ENCODE measurements around the gene RALGAPB.
"Not testable (repeated sequence)": the region's sequence is repeated elsewhere in the genome, so short reads cannot be mapped to it uniquely, and the experiment has no call there.

The RALGAPB gene

DNA sequence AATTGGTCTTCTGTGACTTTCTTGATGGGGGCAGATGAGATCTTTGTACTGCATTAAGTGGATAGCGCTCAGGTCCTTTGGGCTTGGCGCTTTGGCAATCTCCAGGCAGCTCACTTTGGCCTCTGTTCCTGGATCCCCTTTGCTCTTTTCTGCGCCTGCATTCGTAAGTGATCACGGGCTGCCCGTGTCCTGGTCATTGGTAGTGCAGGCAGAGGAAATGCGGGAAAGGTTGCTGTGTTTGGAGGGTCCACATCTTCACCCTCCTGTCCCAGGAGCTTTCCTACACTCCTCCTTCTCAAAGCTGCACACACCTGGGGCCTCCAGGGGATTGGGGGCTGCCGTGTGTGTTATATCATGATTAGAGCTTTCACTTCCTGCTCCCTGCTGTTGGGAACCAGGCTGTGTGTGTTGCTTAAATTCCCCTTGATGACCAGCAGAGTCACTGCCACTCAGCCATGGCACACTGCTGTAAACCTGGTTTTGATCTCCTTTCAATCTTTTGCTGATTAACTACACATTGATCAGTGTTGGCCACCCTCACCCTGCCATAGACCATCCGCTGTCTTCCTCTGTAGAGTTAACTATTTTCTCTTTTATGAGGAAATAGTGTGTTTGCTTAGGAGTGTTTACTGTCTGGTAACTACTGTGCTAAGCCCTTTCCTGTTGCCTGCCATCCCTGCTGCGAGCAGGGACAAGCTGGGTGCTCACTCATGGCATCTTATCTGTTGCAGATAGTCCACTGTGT, 24.5 kb upstream of the RALGAPB start:
- DNase-seq: no peak

DNA sequence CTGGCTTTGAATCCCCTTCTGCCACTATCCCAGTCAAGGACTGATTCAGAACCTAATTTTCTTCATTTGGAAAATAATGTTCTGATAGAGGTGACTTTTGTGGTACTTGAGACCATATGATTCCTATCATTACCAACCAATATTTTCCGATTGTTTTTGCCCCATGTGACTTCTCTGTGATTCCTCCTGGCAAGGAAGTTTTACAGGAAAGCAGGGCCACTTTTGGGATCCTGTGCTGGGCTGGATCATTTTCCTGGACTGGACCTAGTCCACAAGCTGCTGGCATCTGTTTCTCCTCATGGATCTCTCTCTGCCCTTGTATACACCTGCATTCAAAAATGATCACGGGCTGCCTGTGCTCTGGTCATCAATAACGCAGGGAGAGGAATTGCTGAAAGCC, 23.6 kb upstream of the RALGAPB start:
- no peak for DNase-seq

DNA sequence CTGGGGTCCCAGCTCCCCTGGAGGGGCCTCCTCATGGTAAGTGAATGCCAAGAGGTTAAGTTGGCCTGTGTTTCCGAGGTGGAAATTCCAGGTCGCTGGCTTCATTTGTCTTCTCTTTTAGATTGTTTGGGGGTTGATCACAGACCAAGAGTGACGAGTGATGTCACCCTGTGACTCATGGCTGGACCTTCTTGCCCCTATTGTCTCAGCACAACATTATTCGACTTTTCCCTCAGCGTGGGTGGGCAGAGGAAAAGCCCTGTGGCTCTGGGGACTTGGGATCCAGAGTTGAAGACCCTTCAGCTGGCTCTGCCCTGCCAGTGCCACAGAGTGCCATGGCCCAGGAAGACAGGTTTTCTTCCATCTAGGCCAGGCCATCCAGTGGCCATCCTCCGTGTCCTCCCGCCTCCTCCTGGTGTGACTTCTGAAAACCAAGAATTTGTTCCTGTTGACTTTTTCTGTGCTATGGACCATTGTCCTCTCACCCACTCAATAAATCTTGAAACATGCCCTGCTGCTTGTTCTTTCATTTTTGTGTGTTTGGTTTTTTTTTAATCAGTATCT, 22.1 kb upstream of the RALGAPB start:
- no peak for DNase-seq

DNA sequence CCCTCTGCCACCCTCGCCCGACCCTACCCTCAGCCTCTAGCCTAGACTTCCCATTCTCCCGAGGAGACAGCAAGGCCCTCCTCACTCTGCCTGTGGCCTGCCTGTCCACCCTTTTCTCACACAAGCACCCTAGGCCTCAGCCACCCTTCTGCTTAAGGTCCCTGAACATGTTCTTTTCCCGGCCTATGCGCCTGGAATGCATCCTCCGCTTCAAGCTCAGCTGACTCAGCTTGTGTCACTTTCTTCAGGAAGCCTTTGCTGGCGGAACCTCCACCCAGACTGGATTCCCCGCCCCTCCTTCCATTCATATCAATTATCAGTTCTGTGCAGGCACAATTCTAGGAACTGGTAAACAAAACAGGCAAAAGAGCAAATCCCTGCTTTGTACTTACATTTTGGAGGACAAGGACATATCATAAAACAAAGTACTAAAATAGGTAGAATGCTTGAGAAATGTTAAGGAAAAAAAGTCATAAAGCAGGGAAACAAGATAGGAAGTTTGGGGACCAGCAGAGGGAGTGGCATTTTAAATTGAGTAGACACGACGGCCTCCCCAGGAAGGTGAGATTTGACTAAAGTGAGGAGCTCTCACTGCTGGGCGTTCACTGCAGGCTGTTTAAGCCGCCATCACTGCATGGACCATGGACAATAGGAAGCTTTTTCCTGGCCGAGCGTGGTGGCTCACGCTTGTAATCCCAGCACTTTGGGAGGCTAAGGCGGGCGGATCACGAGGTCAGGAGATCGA, 19.6 kb upstream of the RALGAPB start:
- no peak for DNase-seq

DNA sequence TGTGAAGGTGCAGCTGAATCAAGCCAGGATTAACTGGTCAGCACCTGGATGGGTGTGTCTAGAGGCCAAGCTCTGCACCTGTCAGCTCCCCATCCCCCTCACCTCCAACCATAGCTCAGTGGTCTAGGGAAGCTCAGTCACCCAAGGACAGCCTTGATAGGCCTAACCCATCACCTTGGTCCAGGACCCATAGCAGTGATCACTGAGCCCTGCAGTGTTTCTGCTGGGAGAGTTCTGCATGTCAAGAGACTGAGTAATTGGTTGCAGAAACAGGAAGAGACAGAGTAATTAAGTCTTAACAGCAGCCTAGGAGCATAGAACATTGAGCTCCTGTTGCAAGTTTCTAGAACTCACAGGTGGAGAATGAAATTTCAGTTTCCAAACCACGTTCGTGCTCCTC, 18.7 kb upstream of the RALGAPB start:
- DNase-seq: no peak

DNA sequence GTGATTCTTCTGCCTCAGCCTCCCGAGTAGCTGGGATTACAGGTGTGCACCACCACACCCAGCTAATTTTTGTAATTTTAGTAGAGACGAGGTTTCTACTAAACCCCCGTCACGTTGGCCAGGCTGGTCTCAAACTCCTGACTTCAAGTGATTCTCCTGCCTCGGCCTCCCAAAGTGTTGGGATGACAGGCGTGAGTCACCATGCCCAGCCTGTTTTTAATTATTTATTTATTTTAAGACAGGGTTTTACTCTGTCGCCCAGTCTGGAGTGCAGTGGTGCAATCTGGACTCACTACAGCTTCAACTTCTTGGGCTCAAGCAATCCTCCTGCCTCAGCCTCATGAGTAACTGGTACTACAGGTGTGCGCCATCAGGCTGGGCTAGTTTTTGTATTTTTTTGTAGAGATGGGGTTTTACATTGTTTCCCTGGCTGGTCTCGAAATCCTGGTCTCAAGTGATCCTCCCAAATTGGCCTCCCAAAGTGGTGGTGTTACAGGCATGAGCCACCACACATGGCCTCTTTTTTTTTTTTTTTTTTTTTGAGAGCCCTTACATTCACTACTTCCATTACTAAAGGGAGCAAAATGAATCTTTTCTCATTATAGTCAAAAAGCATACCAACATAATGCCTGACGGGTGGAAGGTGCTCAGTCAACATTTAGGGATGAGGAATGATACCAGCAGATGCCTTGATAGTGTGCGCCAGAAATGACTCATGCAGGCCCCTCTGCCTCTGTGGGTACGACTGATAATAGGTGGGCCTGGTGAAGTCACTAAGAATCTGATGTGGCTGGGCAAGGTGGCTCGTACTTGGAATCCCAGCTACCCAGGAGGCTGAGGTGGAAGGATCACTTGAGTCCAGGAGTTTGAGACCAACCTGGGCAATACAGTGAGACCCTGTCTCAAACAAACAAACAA, 17.8 kb upstream of the RALGAPB start:
- no peak for DNase-seq

DNA sequence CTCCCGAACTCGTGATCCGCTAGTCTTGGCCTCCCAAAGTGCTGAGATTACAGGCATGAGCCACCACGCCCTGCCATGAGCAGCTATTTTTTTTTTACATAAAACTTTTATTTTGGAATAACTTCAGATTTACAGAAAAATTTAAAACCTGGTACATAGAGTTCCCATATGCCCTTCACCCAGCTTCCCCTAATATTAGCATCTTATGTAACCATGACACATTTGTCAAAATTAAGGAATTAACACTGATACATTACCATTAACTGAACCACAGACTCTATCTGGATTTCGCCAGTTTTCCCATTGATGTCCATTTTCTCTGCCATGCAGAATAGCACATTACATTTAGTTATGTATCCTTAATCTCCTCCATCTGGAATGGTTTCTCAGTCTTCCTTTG, 14.3 kb upstream of the RALGAPB start:
- no peak for DNase-seq

DNA sequence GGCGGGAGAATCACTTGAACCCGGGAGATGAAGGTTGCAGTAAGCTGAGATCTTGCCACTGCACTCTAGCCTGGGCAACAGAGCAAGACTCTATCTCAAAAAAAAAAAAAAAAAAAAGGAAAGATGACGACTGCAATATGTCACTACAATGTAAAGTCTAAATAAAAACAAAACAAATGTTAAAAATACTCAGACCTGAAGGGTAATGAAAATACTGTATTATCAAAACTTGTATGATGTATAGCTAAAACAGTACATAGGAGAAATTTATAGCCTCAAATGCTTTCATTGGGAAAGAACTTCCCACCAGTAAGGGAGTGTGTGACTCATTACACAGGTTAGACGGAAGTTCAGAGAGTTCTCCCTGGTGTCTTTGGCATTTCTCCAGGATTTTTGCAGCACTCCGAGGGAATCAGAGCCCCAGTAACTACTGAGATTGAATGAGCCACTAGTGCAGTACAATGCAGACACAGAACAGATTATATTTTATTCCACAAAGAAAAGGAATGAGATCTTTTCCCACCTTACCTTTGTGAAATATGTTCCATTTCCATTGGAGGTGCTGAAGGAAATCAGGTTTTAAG, 12.5 kb upstream of the RALGAPB start:
- DNase-seq: no peak

DNA sequence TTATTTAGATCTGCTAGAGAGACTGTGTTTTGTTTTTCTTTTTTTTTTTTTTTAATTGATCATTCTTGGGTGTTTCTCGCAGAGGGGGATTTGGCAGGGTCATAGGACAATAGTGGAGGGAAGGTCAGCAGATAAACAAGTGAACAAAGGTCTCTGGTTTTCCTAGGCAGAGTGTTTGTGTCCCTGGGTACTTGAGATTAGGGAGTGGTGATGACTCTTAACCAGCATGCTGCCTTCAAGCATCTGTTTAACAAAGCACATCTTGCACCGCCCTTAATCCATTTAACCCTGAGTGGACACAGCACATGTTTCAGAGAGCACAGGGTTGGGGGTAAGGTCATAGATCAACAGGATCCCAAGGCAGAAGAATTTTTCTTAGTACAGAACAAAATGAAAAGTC, 12.0 kb upstream of the RALGAPB start:
- not testable (repeated sequence) for DNase-seq

DNA sequence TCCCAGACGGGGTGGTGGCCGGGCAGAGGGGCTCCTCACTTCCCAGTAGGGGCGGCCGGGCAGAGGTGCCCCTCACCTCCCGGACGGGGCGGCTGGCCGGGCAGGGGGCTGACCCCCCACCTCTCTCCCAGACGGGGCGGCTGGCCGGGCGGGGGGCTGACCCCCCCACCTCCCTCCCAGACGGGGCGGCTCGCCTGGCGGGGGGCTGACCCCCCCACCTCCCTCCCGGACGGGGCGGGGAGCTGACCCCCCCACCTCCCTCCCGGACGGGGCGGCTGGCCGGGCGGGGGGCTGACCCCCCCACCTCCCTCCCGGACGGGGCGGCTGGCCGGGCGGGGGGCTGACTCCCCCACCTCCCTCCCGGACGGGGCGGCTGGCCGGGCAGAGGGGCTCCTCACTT, 11.5 kb upstream of the RALGAPB start:
- DNase-seq: not testable (repeated sequence)

DNA sequence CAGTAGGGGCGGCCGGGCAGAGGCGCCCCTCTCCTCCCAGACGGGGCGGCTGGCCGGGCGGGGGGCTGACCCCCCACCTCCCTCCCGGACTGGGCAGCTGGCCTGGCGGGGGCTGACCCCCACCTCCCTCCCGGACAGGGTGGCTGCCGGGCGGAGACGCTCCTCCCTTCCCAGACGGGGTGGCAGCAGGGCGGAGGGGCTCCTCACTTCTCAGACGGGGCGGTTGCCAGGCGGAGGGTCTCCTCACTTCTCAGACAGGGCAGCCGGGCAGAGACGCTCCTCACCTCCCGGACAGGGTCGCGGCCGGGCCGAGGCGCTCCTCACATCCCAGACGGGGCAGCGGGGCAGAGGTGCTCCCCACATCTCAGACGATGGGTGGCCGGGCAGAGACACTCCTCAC, 11.1 kb upstream of the RALGAPB start:
- DNase-seq: not testable (repeated sequence)

DNA sequence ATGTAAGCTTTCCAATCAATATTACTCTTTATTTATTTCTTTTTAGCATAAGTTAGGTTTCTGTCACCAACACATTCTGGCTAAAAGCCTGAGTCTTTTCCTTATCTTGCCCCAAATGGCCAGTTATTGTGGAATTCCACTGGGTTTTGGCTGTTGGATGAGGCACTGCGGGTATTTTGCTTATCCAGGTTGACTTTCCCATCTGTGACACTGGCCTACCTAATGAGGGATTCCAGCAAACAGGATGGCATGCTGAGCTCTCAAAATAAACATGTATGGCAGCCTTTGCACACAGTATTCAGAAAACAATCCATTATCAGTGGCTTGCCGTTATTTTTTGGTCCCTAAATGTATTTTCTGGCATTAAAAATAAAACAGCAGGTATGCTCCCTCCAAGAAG, 6.5 kb upstream of the RALGAPB start:
- DNase-seq: no peak

DNA sequence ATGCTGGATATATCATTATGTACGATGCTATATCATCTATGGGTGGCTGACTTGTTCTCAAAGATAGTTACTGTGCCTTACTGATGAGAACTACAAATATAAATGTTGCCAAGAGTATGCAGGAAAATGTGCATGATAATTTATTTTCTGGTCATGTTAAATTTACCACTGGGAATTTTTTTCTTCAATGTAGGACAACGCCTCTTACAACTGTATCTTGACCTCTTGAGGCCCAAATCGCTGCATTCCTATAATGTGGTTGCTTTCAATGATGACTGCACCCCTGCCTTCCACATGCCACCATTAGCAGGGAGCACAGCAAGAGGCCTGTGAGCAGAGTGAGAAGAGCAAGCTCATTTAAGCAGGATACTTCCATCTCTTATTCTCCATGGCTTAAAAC, 5.7 kb upstream of the RALGAPB start:
- no peak for DNase-seq

DNA sequence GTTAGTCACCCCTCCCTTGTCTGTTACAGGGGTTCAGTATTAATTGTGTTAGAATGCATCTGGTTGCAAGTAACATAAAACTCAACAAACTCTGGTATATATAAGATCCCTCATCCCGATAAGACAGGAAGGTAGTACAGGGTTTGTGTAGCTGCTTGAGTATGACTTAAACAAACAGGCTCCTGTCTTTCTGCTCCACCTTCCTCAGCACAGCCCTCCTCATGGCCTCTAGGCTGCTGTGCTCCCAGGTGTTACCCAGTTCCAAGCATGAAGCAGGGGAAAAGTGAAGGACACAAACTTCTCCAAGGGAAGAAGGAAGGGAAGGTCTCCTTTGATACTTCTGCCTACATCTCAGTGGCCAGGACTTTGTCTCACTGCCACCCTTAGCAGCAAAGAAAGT, 1.4 kb upstream of the RALGAPB start:
- DNase-seq: no peak

DNA sequence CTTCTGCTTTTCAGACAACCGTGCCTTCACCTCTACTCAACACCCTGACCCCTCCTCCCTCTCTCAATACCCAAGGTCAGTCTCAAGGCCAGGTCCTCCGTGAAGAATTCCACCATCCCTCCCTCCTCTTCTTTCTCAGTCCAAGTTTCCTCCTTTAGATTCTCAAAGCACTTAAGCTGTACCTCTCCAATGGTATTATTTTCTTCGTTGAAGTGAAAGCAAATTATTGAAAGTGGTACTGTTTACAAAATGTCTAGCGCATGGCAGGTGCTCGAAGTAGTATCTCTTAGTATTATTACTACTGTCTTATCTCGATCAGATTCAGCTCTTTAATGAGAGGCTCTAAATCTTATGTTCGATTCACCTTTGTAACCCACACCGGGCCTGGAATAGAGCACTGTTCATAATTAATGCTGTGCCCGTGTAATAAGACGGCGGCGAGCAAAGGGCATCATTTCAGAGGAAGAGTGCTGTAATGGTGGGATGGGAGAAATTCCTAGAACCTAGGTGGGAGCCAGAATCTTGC, 593 bp upstream of the RALGAPB start:
- no peak for DNase-seq

DNA sequence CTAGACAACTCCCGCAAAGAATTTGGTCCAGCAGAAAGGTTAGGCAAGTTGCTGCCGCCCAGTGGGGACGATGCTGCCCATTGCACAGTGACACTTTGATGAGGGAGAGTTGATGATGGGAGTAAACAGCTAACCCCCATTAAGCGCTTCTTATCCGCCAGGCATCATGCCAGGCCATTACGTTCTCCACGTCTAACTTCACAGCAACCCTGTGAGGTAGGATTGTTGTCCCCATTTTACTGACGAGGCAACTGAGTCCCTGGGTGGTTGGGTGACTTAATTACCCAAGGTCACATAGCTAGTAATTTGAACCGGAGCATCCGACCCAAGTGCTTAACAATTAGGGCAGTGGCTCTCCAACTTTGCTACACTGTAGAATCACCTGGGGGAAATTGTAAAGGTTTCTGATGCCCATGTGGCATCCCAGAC, 738 bp downstream of the RALGAPB start:
- no peak for DNase-seq

DNA sequence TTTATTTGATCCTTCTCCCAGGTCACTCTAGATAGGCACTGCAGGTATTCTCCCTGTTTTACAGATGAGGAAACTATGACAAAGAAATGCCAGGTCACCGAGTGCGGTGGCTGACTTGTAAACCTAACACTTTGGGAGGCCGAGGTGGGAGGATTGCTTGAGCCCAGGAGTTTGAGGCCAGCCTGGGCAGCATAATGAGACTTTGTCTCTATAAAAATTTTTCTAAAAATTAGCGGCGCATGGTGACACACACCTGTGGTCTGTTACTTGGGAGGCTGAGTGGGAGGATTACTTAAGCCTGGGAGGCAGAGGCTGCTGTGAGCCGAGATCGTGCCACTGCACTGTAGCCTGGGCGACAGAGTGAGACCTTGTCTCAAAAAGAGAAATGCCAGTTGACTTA, 5.1 kb downstream of the RALGAPB start:
- no peak for DNase-seq

DNA sequence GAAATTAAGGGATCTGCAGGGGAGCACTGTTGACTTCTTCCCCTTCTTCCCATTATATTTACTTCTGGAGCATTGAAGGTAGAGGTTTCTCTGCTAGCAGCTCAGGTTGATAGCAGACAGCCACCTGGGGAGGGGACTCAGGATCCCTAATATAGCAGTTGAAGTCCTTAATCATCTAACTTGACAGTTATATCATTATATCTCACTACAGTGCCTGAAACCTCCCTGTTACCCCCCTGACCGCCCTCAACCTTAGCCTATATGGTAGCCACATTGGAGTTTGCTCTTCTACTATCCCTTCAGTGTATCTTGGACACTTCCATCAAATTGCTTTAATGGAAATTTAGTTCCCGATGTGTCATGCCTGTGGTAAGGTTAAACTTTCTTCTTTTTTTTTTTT, 7.0 kb downstream of the RALGAPB start:
- no peak for DNase-seq

DNA sequence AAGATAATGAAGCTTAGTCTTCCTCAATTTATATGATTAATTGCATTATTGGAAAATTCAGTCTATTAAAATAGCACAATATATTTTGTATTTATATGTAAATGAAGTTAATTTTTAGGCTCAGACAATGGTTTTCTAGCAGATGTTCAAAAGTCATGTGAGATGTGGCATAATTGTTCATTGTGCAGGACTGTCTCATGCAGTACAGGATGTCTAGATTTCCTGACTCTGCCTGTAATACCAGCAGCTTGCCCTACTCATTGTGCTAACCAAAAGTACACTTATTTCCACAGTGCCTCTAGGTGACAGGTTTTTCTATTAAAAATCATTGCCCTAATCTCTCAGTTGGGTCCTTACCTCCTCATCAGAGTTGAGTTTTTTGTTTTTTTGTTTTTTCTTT, 12.4 kb downstream of the RALGAPB start:
- DNase-seq: no peak

DNA sequence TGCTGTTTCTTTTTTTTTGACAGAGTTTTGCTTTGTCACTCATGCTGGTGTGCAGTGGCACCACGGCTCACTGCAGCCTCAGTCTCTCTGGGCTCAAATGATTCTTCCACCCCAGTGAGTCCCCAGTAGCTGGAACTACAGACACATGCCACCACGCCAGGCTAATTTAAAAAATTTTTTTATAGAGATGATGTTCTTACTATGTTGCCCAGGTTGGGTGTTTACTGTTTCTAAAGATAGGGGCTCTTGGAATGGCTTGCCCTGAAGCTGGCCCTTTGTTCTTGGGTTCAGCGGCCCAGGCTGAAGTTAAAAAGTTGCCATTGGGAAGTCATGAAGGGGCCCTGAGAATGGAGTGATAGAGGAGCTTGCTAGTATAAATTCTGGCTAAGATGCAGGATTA, 16.5 kb downstream of the RALGAPB start:
- no peak for DNase-seq

DNA sequence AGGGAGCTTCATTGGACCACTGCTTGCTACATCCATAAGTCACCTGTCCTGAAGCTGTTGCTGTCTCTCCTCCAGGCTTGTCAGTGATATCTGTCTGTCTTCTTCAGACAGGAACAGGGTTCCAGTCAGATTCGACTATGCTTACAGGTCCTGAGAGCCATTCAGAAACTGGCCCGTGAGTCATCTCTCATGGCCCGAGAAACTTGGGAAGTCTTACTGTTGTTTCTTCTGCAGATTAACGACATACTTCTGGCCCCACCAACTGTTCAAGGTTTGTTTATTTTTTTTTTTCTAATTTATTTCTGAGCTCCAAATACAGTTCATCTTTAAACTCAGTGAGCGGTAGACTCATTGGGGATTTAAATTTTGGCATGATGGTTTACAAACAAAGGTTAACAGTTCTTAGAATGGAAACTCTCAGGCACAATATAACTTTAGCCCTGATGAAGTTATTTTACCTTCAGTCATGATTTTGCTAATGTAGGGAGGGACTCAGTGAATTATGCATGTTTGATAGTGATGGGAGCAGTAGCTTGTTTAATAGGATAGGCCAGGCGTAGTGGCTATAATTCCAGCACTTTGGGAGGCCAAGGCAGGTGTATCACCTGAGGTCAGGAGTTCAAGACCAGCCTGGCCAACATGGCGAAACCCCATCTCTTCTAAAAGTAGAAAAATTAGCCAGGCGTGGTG, 24.7 kb downstream of the RALGAPB start:
- DNase-seq: no peak

DNA sequence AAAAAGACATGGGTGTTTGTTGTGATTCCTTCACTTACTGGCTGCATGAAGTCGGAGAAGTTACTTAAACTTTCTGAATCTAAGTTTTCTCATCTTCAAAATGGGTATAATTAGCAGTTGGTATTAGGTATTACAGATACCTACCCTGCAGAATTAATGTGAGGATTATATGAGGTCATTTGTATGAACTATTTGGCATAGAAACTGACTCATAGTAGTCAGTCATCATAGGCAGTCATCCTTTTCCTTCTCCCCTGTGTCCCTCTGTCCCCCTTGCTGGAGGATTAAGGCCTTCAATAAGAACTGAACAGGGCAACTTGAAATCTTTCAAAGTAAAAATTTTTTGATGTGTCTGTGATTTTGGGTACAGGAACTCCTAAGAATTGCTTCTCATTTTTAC, 26.3 kb downstream of the RALGAPB start:
- no peak for DNase-seq

All from NK-92 treated with Interleukin-12 subunit alpha and Interleukin-12 subunit beta, amount 100 ng/mL, for 24 hours (cell line).